ENCODE data around the gene SLC47A2. TPM values are rescaled to one million over a fixed set of nuclear protein-coding genes. Genes with fewer than 3 reads are reported as not detected.

The SLC47A2 gene
- total and polyA plus RNA-seq, 2 of the 13 experiments (the other 11 are each of a cell fraction or from before 2014, with no cell fraction given), result 0.04 TPM; not detected in 1

- no peak for TF ChIP-seq TSC22D2 (CRISPR knock-in tag; IDR thresholded peaks at IDR 0.05; ENCODE audit: borderline replicate concordance)
- no peak for TF ChIP-seq CEBPZ (IDR thresholded peaks at IDR 0.05; ENCODE audit: low read length)
- TF ChIP-seq STAG1 (CRISPR knock-in tag; IDR thresholded peaks at IDR 0.05), result peak; percentile 90
- TF ChIP-seq MATR3 (CRISPR knock-in tag; IDR thresholded peaks at IDR 0.05), result no peak
- no peak for TF ChIP-seq RBFOX2 (IDR thresholded peaks at IDR 0.05; ENCODE audit: low read depth, low read length)
- TF ChIP-seq ISL2 (CRISPR knock-in tag; IDR thresholded peaks at IDR 0.05), result peak; percentile 14; the same call in 1 of the 2 replicates
- TF ChIP-seq ZNF510 (CRISPR knock-in tag; IDR thresholded peaks at IDR 0.05; ENCODE audit: low read depth), result no peak
- no peak for TF ChIP-seq ZNF589 (CRISPR knock-in tag; conservative IDR thresholded peaks at IDR 0.05)
- TF ChIP-seq ZNF451 (CRISPR knock-in tag; IDR thresholded peaks at IDR 0.05), result 0 out of 2 replicates have a peak, but pooled peaks have one; percentile 40
- TF ChIP-seq ZMYM4 (CRISPR knock-in tag; IDR thresholded peaks at IDR 0.05), result peak; percentile 62; the same call in 1 of the 2 replicates
- 0 out of 2 replicates have a peak, but pooled peaks have one; percentile 62 for TF ChIP-seq NFAT5 (CRISPR knock-in tag; IDR thresholded peaks at IDR 0.05)
- no peak for TF ChIP-seq EZH2 (conservative IDR thresholded peaks at IDR 0.05; ENCODE audit: low read depth, low read length)
- no peak for TF ChIP-seq ZNF841 (CRISPR knock-in tag; IDR thresholded peaks at IDR 0.05; ENCODE audit: borderline replicate concordance)
- no peak for TF ChIP-seq U2AF2 (IDR thresholded peaks at IDR 0.05; ENCODE audit: low read depth, low read length)
- TF ChIP-seq ELF1 (CRISPR knock-in tag; IDR thresholded peaks at IDR 0.05), result no peak
- TF ChIP-seq ZBTB44 (CRISPR knock-in tag; IDR thresholded peaks at IDR 0.05), result no peak
- TF ChIP-seq SP140L (CRISPR knock-in tag; IDR thresholded peaks at IDR 0.05; ENCODE audit: borderline replicate concordance), result no peak
- no peak for TF ChIP-seq PREB (CRISPR knock-in tag; IDR thresholded peaks at IDR 0.05)
Observed at GRCh38 chr17:19762515-19762961, 46.2 kb upstream of the SLC47A2 start (continued).
